Forelimb muscle (tissue), 1 donor: ENCODE data around the gene FNDC11. TPM values are rescaled to one million over a fixed set of nuclear protein-coding genes. Genes with fewer than 3 reads are reported as not detected.
"Not testable (repeated sequence)": the region's sequence is repeated elsewhere in the genome, so short reads cannot be mapped to it uniquely, and the experiment has no call there.

Experiments
- DNase-seq: peaks from one replicate; pipeline ENCODE4 v3.0.0-alpha.2; 2013; ENCODE audit warnings: low read depth
- polyA plus RNA-seq: library from polyadenylated mRNA; unstranded; fragments of 120-200 nt; gene quantifications from one replicate; pipeline ENCODE4 v1.2.1, GENCODE V29; 2013; ENCODE audit not compliant: insufficient read length

FNDC11 gene
- polyA plus RNA-seq, 1 donor: 0.13 TPM

DNA sequence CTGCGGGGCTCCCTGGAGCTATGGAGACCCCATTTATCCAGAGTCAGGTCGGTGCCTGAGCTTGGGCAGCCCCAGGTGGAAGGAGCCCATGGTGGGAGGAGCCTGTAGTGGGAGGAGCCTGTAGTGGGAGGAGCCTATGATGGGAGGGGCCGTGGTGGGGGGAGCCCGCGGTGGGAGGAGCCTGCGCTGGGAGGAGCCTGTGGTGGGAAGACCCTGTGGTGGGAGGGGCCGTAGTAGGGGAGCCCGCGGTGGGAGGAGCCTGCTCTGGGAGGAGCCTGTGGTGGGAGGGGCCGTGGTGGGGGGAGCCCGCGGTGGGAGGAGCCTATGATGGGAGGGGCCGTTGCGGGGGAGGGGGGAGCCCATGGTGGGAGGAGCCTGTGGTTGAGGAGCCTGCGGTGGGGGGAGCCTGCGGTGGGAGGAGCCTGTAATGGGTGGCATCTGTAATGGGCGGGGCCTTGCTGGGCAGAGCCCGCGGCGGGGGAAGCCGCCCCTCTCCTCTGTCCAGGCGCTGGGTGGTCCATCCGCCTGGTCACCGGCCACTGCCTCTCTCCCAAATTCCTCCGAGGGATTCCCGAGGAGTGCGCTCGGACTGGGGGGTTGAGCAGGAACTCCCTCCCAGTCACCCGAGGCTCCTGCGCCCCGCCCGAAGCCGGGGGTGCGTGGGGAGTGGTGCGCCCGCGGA is 567 bp upstream of the FNDC11 start:
- DNase-seq: no peak

- DNase-seq: no peak
These were observed 661 bp downstream of the FNDC11 start for GRCh38 chr20:63554361-63555278.

DNA sequence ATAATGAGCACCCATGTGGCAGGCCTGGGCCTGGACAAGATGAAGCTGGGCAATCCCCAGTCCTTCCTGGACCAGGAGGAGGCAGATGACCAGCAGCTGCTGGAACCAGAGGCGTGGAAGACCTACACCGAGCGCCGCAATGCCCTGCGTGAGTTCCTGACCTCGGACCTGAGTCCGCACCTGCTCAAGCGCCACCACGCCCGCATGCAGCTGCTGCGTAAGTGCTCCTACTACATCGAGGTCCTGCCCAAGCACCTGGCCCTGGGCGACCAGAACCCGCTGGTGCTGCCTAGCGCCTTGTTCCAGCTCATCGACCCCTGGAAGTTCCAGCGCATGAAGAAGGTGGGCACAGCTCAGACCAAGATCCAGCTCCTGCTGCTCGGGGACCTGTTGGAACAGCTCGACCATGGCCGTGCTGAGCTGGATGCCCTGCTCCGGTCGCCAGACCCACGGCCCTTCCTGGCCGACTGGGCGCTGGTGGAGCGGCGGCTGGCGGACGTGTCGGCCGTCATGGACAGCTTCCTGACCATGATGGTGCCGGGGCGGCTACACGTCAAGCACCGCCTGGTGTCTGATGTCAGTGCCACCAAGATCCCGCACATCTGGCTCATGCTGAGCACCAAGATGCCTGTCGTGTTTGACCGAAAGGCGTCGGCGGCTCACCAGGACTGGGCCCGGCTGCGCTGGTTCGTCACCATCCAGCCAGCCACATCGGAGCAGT is 1.9 kb downstream of the FNDC11 start:
- DNase-seq: no peak

DNA sequence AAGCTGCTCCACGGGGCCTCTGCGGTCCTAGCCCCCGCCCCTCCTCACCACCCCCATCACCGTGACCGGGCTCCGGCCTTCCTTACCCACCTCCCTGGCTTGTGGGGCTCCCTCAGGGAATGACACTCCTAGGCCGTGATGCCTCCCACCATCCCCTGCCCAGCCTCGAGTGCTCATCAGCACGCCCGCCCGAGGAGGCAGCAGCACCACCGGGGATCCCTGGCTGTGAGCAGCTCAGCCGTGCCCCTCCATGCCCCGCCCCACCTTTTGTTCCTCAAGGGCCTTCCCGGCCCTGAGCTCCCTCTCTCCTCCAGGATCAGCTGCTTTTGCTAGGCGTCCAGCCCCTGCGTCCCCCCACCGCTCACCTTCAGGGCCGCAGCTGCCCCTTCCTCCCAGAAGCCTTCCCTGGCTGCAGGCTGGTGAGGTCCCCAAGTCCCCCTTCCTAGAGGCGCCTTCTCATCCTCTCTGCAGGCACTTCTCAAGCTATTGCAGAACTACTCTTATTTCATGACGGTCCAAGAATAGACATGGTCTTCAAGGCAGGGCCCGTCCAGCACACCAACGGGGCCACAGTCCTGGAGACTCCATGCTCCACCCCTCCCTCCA is 3.0 kb downstream of the FNDC11 start:
- DNase-seq: no peak

DNA sequence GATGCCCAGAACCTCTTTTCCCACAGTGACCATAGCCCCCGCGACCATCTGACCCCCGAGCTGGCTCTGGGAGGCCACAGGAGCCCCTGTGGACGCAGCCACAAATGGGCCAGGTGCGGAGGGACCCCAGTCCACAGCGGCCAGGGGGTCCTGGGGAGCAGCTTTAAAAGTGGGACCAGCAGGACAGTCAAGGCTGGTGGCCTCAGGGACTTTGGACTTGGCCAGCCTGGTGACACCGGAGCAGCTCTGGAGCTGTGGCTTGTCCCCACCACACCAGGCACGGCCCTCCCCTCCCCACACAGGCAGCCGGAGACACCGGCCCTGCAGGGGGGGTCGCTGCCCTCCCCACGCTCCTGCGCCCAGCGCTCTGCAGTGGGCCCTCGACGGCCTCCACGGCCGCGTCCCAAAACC is 3.5 kb downstream of the FNDC11 start:
- no peak for DNase-seq

GRCh38 chr20:63558804-63559484 is 5.0 kb downstream of the FNDC11 start:
- no peak for DNase-seq

DNA sequence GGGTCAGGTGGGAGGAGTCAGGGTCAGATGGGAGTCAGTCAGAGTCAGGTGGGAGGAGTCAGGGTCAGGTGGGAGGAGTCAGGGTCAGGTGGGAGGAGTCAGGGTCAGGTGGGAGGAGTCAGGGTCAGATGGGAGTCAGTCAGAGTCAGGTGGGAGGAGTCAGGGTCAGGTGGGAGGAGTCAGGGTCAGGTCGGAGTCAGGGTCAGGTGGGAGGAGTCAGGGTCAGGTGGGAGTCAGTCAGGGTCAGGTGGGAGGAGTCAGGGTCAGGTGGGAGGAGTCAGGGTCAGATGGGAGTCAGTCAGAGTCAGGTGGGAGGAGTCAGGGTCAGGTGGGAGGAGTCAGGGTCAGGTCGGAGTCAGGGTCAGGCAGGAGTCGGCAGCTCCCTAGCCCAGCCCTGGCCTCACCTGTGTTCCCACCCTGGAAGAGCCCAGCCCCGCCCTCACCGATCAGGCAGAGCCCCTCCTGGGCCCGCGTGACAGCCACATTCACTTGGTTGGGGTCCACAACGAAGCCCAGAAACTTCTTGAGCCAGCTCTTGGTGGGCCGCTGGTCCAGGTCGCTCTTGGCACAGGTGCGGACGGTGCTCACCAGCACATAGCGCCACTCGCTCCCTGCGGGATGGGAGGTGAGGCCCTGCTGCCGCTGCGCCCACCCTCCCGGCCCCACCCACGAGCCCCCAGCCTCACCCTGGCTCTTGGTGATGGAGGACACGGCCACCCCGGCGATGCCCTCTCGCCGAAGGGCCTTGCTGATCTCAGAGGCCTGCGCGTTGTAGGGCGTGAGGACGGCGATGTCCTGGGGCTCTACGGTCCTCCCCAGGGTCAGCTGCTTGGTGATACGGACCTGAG is 5.8 kb downstream of the FNDC11 start:
- not testable (repeated sequence) for DNase-seq

- DNase-seq: no peak
These were observed 6.4 kb downstream of the FNDC11 start for GRCh38 chr20:63560333-63560805.

- no peak for DNase-seq
These were observed 7.1 kb downstream of the FNDC11 start for GRCh38 chr20:63560856-63561609.

- DNase-seq: no peak
These were observed 7.9 kb downstream of the FNDC11 start for GRCh38 chr20:63561624-63562396.

DNA sequence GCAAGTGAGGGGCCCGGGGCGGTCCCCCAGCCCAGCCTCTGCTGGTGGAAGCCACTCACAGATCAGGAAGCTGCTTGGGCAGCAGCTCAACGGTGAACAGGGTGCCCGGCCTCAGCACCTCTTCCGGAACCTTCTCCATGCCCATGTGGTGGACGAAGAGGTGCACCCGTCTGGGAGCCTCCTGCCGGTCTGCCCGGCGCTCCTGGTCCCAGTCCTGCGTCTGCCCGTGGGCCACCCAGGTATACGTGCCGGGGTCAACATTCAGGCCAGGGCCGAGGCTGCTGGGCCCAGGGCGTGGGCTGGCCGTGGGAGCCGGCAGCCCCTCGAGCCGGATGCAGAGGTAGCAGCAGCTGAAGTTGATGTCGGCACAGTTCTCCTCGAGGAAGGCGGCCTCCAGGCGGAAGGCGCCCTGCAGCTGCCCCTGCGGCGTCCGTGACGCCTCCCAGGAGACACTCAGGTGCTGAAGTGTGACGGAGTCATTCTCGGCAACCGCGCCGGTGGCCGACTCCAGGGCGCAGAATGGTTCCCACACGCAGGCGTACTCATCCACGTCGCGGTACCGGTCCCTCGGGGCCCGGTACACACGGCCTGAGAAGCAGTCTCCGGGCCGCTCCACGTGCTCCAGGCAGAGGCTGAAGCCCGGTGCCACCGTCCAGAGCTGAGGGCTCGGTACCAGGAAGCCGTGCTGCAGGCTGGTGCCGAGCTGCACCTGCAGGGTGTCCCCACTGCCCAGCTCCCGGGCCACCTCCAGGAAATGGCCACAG is 8.7 kb downstream of the FNDC11 start:
- DNase-seq: no peak

GRCh38 chr20:63563225-63563935 is 9.4 kb downstream of the FNDC11 start:
- no peak for DNase-seq

DNA sequence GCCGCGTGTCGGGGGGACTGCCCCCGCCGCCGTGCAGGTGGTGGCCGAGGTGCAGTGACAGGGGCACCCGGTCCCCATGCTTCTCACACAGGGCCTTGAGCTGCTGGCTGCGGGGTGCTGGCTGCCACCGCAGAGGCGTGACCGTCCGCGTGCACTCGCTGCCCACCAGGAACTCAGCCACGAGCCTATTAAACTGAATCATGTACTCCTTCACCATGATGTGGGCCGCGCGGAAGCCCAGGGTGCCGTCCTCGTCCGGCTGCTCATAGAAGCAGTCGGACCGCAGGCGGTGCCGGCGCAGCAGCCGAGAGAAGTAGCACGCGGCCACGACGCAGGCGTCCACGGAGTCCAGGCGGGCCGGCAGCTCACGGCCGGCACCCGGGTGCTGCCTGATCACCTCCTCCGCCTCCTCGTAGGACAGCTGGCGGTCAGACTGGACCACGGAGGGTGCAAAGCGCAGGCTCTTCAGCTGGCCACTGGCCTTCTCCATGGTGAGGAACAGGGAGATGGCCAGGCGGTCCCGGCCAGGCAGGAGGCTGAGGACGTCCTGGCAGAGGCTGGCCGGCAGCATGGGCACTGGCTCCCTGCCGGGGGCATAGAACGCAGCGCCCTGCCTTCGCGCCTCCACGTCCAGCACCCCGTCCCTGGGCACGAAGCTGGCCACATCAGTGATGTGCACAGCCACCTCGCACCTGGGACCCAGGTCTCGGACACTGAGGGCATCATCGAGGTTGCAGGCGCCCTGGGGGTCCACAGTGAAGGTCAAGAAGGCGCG is 10.3 kb downstream of the FNDC11 start:
- no peak for DNase-seq

DNA sequence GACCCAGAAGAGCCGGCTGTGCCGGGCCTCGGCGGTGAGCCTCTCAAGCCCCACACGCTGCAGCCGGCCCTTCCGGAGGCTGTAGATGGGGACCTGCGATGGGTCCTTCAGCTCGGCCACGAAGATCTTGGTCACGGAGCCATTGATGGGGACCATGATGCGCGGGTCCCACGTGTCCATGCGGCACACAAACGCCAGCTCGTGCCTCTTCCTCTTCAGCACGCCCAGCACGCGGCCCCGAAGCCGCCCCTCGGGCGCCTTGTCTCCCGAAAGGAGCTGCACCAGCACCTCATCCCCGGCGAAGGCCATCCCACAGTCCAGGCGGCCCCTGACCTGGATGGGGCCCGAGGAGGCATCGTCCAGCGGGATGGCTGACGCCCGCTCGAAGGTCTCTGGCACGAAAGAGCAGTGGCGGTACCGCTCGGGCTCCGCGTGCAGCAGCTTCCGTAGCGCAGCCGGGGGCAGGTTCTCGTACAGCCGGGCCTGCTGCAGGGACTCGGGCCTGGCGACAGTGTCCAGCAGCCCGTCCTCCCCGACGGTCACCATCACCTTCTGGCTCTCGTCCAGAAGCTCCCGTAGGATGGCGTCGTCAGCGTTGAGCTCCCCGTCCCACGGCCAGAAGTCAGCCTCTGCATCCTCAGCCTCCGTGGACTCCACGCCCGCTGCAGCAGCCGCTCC is 11.2 kb downstream of the FNDC11 start:
- no peak for DNase-seq

DNA sequence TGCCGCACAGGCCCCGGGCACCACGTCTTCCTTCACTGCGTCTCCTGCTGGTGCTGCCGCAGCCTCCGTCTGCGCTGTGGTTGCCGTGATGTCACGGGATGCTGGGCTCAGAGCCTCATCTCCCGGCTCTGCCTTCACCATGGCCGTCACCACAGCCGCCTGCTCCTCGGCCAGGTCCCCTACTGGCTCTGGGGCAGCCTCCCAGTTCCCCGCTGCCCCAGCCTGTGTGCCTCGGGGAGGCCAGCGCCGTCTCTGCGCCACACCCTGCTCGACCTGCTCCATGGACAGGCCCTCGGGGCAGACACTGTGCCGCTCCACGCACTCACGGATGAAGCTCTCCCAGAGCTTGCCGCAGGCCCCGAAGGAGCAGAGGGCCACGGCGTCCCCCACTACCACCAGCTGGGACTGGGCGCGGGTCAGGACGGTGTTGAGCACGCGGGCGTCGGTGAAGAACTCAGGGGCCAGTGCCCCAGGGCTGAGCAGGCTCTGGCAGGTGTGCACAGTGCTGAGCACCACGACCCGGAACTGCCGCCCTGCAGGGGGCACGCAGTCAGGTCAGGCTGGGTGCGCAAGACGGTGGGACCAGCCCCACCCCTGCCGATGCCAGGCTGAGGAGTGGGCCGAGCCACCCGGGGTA is 11.9 kb downstream of the FNDC11 start:
- no peak for DNase-seq
